ENCODE data around the gene ZNF606.

DNA sequence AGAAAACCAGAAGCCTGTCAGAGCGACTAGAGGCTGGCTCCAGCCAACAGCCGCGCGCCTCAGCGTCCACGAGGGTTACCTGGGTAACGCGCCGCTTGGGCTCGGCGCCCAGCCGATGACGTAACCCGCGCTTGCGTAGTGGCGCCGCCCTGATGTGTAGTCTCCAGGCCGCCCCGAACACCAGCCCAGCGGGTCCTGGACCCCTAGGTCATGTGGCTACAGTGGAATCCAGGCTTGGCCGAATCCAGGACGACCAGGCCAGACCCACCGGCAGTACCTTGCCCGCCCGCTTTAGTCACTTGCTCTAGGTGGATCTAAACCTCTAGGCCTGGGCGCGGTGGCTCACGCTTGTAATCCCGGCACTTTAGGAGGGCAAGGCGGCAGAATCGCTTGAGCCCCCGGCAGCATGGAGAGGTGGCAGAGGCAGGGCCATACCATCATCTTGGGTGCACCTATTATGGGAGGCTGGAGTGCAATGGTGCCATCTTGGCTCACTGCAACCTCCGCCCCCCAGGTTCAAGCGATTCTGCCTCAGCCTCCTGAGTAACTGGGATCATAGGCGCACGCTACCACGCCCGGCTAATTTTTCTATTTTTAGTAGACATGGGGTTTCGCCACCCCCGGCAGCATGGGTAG is 7.2 kb upstream of the ZNF606 start:
- TF ChIP-seq POLR2A (IDR thresholded peaks at IDR 0.05; ENCODE audit: low read length) (peak; percentile 40), GATA1 (IDR thresholded peaks at IDR 0.05; ENCODE audit: low read depth, low read length) (no peak)
